ENCODE data around the gene MYPOP. TPM values are rescaled to one million over a fixed set of nuclear protein-coding genes. Genes with fewer than 3 reads are reported as not detected.
A peak's percentile ranks its signal among the peaks of the same experiment; 100 is the strongest.

Gene MYPOP
- total RNA-seq, 1 experiment from 2014 or later: 9.0 TPM

- H3K56ac ChIP-seq (ENCODE audit: insufficient read length, low read depth, low read length): no peak overlapping the region
- H3K4ac ChIP-seq (ENCODE audit: low read depth, low read length): no peak overlapping the region
- H3K4me2 ChIP-seq (ENCODE audit: insufficient read depth, insufficient read length, low read length): no peak overlapping the region
- H4K20me1 ChIP-seq (ENCODE audit: control insufficient read depth, insufficient read depth, insufficient read length): no peaks in the 10 kb centered on the region
- no peak overlapping the region for H3K27ac ChIP-seq (ENCODE audit: insufficient read length, low read depth, low read length)
- H3K4me3 Mint-ChIP-seq: peak overlapping the region; percentile 97 to 100; a peak in 4 of 5 replicates
- no peak overlapping the region for H2AK5ac ChIP-seq (ENCODE audit: insufficient read length, low read length)
- H3K79me1 ChIP-seq (ENCODE audit: insufficient read depth, low read depth, low read length, poor library complexity, severe bottlenecking): no peaks in the 10 kb centered on the region
- H3K4me1 ChIP-seq (ENCODE audit: insufficient read depth, low read length): no peaks in the 10 kb centered on the region
- H3K27me3 Mint-ChIP-seq (ENCODE audit: low read depth): no peaks in the 10 kb centered on the region; the same call in 1 of the 2 replicates
- no peak for TF ChIP-seq CTCF (conservative IDR thresholded peaks at IDR 0.05)
- no peak overlapping the region for H2BK15ac ChIP-seq (ENCODE audit: low read depth, low read length)
- no peak for DNase-seq
- peaks cover 16 to 32% (median 18%) of the 10 kb centered on the region in 3 experiments; a peak in 6 of 7 replicates for H3K36me3 Mint-ChIP-seq (ENCODE audit: insufficient read depth in 1 of 3, low read depth in 3 of 3)
- no peak overlapping the region for H2BK20ac ChIP-seq (ENCODE audit: low read depth, low read length, poor library complexity, severe bottlenecking)
- H3K27ac Mint-ChIP-seq: no peak overlapping the region; a peak in 1 of 7 replicates
- no peaks in the 10 kb centered on the region for H3K9me3 ChIP-seq (ENCODE audit: control insufficient read depth, low read depth, low read length)
- H3K27me3 ChIP-seq (ENCODE audit: insufficient read depth, low read length): no peaks in the 10 kb centered on the region
- H3K9ac ChIP-seq (ENCODE audit: extremely low read depth, insufficient read length, low read length): no peak overlapping the region
- H3K14ac ChIP-seq (ENCODE audit: insufficient read depth, low read length): no peak overlapping the region
- peaks cover 18% of the 10 kb centered on the region for H3K23me2 ChIP-seq (ENCODE audit: insufficient read length, low read depth, low read length, poor library complexity, severe bottlenecking)
- H3K4me1 Mint-ChIP-seq: peaks cover 21 to 26% of the 10 kb centered on the region in 2 experiments
- no peak overlapping the region for H2AFZ ChIP-seq (ENCODE audit: low read length)
- no peak overlapping the region for H4K91ac ChIP-seq (ENCODE audit: insufficient read length, low read depth, low read length)
- no peak overlapping the region for H3K23ac ChIP-seq (ENCODE audit: insufficient read length, low read depth, low read length)
- no peak overlapping the region for H4K5ac ChIP-seq (ENCODE audit: insufficient read length, low read depth, low read length)
- H4K8ac ChIP-seq (replicated peaks; ENCODE audit: insufficient read length, low read depth, low read length): no peak overlapping the region
- H3K9me3 Mint-ChIP-seq: no peaks in the 10 kb centered on the region; a peak in 1 of 5 replicates
- no peak overlapping the region for H3K18ac ChIP-seq (ENCODE audit: insufficient read length, low read depth, low read length)
- no CpG with 5 or more reads among the region's 15 CpGs for WGBS (ENCODE audit: extremely low coverage, insufficient read length, low lambda C conversion rate)
- H2BK120ac ChIP-seq (ENCODE audit: low read depth, low read length, poor library complexity, severe bottlenecking): no peak overlapping the region
- H2BK12ac ChIP-seq (ENCODE audit: insufficient read length, low read depth, low read length): no peak overlapping the region
- H2BK5ac ChIP-seq (ENCODE audit: insufficient read length, low read length): no peak overlapping the region
- H3K79me2 ChIP-seq (ENCODE audit: insufficient read depth, low read length): peaks cover 10% of the 10 kb centered on the region; the same call in 1 of the 2 replicates
- H3T11ph ChIP-seq (ENCODE audit: low read length): no peak overlapping the region
Observed at GRCh38 chr19:45860359-45861259, 41.8 kb downstream of the MYPOP start.
